Neural cell (in vitro differentiated cells): Measurements from ENCODE around the gene CYP11A1.

Source experiments
- EP300 ChIP-seq: fragments of 450-650 bp; conservative IDR thresholded peaks from 2 replicates; pipeline ENCODE4 v1.6.1; 2014; ENCODE audit warnings: antibody characterized with exemption, mild to moderate bottlenecking, moderate library complexity; ENCODE audit not compliant: poor library complexity, severe bottlenecking
- EZH2 ChIP-seq: fragments of 200-600, 300-800 bp; shearing (Covaris generic), sonication (generic); IDR thresholded peaks from 2 replicates; pipeline ENCODE4 v1.6.1; 2014; ENCODE audit warnings: antibody characterized with exemption, low read length, borderline replicate concordance, mild to moderate bottlenecking; ENCODE audit not compliant: insufficient read depth, poor library complexity, severe bottlenecking
- MXI1 ChIP-seq: fragments of 450-650 bp; conservative IDR thresholded peaks from 2 replicates; pipeline ENCODE4 v1.6.1; 2014; ENCODE audit warnings: antibody characterized with exemption, mild to moderate bottlenecking; ENCODE audit not compliant: poor library complexity, severe bottlenecking
- POLR2AphosphoS5 ChIP-seq: IDR thresholded peaks from 2 replicates; pipeline ENCODE4 v1.6.1; 2012
- RAD21 ChIP-seq: fragments of 450-650 bp; conservative IDR thresholded peaks from 2 replicates; pipeline ENCODE4 v1.6.1; 2014; ENCODE audit warnings: antibody characterized with exemption, mild to moderate bottlenecking, moderate library complexity
- SMC3 ChIP-seq: fragments of 450-650 bp; conservative IDR thresholded peaks from 2 replicates; pipeline ENCODE4 v1.6.1; 2014; ENCODE audit warnings: antibody characterized with exemption, mild to moderate bottlenecking, moderate library complexity; ENCODE audit not compliant: poor library complexity
- TAF1 ChIP-seq: IDR thresholded peaks from 2 replicates; pipeline ENCODE4 v1.6.1; 2012; ENCODE audit warnings: low read depth
- TF ChIP-seq, protein P1 (sequence below): IDR thresholded peaks from 2 replicates; pipeline ENCODE4 v1.6.1; 2012; ENCODE audit warnings: borderline replicate concordance
- TF ChIP-seq, protein P2 (sequence below): fragments of 450-650 bp; IDR thresholded peaks from 2 replicates; pipeline ENCODE4 v1.5.1; 2014; ENCODE audit warnings: antibody characterized with exemption, mild to moderate bottlenecking, moderate library complexity; ENCODE audit not compliant: poor library complexity, severe bottlenecking

DNA sequence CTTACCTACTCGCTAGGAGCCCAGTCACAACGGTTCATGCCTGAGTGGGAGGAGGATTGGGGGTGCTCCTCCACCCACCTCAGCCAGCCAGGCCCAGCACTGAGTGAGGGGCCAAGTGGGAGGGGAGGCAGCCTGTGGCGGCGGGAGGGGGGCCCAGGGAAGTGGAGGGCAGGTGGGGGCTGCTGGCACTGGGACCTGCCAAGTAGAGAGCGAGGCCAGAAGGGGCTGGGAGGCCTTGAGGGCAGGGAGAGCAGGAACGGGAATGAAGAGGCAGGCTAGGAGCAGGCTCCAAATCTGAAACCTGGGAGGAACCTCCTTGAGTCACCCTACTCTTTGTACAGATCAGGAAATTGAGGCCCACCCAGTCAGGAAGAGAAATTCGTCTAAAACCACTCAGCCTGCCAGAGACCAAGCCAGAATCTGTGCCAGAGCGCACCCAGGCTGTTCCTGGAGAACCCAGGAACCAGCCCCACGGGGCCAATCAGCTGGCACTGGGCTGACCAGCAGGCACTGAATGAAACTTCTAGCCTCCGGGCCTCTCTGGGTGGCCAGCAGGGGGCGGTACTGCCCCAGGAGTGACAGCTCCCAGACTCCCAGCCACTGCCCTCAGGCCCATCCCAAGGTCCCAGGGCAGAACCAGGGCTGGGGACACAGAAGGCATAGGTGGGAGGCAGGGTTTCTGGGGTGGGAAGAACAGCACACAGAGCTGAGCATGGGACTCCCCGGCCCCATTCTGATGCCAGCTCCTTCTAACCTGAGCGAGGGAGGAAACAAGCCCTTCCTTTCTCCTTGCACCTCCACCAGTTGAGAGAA, 14.8 kb upstream of the CYP11A1 start:
- TF ChIP-seq POLR2AphosphoS5 (no peak), TAF1 (no peak), RAD21 (peak; percentile 71), EP300 (no peak), MXI1 (no peak), EZH2 (no peak), SMC3 (peak; percentile 66)
- TF ChIP-seq, protein P1, sequence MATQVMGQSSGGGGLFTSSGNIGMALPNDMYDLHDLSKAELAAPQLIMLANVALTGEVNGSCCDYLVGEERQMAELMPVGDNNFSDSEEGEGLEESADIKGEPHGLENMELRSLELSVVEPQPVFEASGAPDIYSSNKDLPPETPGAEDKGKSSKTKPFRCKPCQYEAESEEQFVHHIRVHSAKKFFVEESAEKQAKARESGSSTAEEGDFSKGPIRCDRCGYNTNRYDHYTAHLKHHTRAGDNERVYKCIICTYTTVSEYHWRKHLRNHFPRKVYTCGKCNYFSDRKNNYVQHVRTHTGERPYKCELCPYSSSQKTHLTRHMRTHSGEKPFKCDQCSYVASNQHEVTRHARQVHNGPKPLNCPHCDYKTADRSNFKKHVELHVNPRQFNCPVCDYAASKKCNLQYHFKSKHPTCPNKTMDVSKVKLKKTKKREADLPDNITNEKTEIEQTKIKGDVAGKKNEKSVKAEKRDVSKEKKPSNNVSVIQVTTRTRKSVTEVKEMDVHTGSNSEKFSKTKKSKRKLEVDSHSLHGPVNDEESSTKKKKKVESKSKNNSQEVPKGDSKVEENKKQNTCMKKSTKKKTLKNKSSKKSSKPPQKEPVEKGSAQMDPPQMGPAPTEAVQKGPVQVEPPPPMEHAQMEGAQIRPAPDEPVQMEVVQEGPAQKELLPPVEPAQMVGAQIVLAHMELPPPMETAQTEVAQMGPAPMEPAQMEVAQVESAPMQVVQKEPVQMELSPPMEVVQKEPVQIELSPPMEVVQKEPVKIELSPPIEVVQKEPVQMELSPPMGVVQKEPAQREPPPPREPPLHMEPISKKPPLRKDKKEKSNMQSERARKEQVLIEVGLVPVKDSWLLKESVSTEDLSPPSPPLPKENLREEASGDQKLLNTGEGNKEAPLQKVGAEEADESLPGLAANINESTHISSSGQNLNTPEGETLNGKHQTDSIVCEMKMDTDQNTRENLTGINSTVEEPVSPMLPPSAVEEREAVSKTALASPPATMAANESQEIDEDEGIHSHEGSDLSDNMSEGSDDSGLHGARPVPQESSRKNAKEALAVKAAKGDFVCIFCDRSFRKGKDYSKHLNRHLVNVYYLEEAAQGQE: no peak
- TF ChIP-seq, protein P2, sequence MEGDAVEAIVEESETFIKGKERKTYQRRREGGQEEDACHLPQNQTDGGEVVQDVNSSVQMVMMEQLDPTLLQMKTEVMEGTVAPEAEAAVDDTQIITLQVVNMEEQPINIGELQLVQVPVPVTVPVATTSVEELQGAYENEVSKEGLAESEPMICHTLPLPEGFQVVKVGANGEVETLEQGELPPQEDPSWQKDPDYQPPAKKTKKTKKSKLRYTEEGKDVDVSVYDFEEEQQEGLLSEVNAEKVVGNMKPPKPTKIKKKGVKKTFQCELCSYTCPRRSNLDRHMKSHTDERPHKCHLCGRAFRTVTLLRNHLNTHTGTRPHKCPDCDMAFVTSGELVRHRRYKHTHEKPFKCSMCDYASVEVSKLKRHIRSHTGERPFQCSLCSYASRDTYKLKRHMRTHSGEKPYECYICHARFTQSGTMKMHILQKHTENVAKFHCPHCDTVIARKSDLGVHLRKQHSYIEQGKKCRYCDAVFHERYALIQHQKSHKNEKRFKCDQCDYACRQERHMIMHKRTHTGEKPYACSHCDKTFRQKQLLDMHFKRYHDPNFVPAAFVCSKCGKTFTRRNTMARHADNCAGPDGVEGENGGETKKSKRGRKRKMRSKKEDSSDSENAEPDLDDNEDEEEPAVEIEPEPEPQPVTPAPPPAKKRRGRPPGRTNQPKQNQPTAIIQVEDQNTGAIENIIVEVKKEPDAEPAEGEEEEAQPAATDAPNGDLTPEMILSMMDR: peak; percentile 72
